Measurements from ENCODE around the gene VWA5A.

- TF ChIP-seq POLR2A (IDR thresholded peaks at IDR 0.05) = no peak
- TF ChIP-seq, protein P1, sequence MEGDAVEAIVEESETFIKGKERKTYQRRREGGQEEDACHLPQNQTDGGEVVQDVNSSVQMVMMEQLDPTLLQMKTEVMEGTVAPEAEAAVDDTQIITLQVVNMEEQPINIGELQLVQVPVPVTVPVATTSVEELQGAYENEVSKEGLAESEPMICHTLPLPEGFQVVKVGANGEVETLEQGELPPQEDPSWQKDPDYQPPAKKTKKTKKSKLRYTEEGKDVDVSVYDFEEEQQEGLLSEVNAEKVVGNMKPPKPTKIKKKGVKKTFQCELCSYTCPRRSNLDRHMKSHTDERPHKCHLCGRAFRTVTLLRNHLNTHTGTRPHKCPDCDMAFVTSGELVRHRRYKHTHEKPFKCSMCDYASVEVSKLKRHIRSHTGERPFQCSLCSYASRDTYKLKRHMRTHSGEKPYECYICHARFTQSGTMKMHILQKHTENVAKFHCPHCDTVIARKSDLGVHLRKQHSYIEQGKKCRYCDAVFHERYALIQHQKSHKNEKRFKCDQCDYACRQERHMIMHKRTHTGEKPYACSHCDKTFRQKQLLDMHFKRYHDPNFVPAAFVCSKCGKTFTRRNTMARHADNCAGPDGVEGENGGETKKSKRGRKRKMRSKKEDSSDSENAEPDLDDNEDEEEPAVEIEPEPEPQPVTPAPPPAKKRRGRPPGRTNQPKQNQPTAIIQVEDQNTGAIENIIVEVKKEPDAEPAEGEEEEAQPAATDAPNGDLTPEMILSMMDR (IDR thresholded peaks at IDR 0.05) = no peak
Measured at GRCh38 chr11:124193221-124194010, 78.2 kb downstream of the VWA5A start.

Measured in upper lobe of left lung (tissue), 4 donors.